ENCODE data around the gene CCDC50.
A peak's percentile ranks its signal among the peaks of the same experiment; 100 is the strongest.

CCDC50 gene, protein sequence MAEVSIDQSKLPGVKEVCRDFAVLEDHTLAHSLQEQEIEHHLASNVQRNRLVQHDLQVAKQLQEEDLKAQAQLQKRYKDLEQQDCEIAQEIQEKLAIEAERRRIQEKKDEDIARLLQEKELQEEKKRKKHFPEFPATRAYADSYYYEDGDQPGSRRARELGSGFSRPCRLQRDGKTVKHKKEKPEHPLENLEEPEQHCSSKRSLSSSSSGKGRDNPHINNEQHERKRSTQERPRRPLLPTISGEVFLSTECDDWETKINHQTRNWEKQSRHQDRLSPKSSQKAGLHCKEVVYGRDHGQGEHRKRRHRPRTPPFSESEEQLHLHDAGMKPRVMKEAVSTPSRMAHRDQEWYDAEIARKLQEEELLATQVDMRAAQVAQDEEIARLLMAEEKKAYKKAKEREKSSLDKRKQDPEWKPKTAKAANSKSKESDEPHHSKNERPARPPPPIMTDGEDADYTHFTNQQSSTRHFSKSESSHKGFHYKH

DNA sequence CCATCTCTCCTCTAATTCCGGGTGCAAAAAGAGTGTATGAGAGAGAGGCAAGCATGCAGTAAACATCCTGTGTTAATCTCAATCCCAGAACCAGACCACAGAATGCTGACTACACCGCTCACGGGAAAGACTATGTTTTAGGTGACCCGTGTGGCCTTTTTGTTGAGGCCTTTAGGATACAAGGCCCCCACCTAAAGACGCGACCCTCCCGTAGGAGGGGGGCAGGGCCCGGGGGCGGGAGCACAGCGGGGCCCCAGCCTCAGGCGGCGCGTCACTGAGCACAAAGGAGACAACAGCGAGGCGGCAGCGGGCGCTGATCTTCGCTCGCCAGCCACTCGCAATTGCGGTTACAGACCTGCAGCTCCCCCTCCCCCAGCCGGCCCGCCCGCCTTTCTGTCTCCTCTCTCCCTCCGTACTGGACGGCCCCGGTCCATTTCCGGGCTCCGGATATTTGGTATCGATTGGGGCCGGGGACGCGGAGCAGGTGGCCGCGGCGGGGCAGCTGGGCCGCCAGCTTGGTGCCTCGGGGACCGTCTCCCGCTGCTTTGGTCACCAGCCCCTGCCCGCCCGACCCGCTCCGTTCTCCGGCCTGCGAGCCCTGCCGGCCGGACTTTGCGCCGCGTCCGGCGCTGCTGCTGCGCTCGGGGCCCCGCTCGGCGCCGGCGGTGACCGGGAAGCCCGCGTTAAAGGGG, at the start of gene CCDC50:
Gene CCDC50, plus strand, starts transcription at position 433 of the 692 bp plus-strand sequence. CDS start 281 bp downstream, outside the sequence.
- peak; percentile 75 for DNase-seq

DNA sequence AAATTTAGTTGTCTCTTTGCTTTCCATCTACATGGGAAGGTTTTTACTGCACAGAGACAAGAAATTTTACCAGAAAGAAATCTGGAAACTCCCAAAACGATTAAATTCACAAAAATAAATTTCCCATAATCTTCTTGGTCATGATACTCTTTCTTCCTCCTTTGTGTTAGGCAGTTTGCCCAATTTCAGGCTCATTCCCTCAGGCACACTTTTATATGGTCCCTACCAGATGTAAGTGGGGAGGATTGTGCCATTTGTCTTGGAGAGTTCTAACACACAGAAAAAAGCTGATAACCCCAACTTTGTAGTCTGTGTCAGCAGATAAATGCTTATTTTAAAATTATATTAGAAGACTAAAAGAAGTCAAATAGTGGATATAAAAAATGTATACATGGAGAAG, 49.1 kb upstream of the CCDC50 start:
- no peak for DNase-seq

DNA sequence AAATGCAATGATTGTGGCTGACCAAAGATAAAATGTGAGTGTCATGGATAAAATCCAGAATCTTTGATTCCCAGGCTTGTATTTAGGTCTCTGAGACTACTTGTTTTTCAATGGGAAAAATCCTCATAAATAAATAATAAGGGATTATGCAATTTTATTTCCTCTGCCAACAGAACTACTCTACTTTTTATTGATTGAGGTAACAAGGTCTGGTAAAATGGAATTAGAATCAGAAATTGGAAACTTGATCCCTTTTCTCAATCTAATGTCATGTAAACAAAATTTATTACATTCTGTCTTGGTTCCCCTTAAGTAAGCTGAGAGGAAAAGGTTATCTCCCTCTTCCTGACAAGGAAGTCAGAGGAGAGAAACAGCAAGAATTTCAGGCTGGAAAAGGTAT, 48.3 kb upstream of the CCDC50 start:
- DNase-seq: no peak

DNA sequence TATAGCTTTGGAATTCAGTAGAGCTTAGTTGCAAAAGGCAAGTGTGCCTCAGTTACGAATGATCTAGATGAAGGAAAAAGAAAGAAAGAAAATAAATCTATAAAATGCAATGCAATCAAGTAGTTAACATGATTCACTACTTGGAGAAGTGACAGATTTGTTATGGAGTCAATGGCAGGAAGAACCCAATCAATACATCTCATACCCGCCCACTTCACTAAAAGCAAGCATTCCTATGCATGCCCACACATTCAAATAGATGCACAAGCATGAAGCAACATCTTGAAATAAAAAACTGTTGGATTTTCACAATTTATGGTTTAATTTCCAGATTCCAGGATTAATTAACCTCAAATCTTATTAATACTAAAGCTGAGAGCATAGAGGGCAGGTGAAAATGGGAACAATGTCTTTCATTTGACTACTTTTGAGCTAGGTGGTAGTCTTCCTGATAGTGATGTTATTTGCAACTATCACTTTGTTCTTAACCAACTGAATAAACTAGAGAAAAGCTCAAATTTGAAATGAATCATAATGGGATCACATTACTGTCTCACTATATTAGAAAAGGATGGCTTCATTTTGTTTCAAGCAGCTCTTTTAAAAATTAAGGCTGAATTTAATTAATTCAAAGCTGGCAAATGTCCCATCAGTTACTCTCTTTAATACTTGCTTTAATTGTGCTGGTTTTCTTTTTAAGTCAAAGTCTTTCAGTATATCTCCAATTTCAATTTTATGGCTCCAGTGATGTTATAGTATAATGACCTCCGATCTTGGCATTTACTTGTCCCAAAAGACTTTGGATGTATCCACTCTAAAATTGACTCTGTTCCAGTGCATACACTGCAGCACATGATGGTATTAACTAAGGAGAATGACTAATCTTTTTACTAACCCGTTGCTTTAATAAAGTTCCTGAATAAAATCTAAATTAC, 46.7 kb upstream of the CCDC50 start:
- no peak for DNase-seq

DNA sequence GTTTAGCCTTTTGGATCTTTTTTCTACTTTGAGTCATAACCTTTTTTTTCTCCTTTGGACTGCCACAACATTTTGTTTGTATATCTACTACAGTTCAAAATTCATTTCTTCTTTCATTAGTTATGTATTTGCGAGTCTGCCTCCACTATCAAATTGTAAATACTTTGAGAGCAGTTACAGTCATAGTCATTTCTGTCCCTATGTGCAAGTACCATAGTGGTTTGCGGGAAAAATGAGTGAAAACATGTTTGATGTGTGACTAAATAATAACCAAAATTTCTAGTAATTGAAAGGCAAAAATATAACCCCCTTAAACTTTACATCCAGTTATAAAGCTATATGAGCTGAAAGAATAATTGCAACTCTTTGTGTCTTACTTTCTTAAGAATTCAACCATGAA, 45.8 kb upstream of the CCDC50 start:
- DNase-seq: no peak

DNA sequence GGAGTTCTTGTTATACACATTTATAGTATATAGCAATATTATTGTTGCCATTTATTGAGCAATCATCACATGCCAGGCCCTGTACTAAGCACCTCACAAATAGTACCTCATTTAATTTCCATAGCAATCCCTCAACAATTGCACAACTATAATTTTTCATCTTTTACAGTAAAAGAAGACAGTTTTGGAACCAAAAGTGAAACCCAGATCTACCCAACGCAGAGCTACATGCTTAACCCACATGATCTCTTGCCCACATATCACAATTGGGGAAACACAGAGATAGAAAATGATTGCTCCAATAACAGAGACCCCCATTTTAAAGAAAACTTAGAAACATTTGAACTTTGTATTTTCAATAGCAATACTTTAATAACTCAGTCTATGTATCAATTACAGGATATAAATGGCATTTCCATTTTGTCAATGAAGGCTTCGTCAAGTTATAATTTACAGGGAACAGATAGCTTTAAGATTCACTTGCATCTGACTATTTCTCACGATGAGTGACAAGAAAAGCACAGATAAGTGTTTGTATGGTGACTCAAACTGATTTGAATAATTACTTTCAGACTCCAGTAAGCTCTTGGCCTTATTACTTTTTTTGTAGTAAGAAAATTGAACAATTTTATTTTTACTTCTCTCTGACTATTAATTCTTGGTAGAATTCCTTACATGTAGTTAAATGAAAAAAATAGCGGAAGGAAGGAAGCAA, 38.7 kb upstream of the CCDC50 start:
- no peak for DNase-seq

DNA sequence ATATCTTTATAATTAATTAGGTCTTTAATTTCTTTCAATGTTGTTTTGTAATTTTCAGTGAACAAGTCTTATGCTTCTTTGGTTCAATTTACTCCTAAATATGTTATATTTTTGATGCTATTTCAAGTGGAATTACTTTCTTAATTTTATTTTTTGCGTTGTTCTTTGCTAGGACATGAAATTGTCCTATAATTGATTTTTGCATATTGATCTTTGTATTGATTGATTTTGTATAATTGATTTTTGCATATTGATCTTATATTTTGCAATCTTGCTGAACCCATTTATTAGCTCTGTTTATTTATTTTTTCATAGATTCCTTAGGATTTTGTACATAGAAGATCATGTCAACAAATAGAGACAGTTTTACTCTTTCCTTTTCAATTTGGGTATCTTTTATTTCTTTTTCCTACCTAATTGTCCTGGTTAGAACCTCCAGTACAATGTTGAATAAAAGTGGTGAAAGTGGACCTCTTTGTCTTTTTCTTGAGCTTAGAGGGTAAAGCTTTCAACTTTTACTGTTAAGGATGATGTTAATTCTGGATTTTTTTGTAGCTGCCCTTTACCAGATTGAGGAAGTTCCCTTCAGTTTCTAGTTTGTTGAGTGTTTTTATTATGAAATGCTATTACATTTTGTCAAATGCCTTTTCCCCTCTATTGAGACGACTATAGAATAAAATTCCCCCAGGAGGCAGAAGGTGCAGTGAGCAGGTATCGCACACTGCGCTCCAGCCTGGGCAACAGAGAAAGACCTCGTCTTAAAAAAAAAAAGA, 36.8 kb upstream of the CCDC50 start:
- DNase-seq: no peak

DNA sequence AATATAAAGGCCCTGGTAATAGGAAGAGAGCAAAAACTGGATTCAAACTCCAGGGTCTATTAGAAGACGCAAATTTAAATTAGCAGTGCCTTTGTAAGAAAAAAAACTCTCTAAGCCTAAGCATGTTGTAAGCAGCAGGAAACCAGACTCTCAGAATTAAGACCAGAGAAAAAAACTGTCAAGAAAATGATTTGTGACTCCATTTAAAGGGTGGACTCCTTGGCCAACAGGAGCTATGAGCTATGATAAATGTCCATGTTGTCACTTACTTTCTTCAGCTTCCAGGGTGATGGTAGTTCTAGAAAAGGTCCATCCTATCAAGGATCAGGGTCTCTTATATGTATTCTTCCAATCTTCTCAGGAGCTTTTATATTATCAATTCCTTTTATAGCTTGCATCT, 34.9 kb upstream of the CCDC50 start:
- no peak for DNase-seq

DNA sequence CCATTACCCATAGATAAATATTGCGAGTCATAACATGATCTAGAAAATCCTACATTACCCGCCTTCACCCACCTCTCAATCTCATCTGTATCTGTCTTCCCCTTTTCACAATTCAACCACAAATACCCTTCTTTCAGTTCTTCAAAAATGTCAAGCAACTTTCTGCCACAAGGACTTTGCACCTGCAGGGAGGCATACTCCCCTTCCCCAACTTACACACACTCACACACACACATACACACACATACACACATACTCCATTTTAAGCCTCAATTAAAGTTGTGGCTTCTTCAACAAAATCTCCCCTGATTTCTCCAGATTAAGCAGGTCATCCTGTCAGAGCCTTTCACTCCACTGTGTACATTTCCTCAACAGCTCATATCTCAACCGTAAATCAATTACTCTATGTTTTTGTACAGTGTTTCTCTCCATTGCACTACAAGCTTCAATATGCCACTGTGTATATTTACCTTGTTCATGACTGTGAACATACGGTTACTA, 33.1 kb upstream of the CCDC50 start:
- no peak for DNase-seq

DNA sequence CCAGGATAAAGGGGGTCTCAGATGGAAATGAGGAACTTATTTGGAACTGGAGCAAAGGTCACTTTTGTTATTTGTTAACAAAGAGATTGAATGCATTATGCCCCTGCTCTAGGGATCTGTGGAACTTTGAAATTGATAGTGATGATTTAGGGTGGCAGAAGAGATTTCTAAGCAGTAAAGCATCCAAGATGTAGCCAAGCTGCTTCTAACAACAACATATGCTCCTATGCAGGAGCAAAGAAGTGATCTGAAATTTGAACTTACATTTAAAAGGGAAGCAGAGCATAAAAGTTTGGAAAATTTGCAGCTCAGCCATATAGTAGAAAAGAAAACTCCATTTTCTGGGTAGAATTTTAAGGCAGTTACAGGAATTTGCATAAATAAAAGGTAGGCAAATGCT, 30.3 kb upstream of the CCDC50 start:
- no peak for DNase-seq

DNA sequence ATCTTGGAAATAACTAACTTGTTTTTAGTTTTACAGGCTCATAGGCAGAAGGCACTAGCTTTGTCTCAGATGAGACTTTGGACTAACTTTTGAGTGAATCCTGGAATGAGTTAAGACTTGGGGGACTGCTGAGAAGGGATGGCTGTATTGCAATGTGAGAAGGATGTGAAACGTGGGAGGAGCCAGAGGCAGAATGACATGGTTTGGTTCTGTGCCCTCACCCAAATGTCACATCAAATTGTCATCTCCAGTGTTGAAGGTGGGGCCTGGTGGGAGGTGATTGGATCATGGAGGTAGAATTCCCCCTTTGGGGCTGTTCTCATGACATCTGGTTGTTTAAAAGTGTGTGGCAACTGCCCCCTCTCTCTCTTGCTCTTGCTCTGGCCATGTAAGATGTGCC, 28.8 kb upstream of the CCDC50 start:
- DNase-seq: no peak

DNA sequence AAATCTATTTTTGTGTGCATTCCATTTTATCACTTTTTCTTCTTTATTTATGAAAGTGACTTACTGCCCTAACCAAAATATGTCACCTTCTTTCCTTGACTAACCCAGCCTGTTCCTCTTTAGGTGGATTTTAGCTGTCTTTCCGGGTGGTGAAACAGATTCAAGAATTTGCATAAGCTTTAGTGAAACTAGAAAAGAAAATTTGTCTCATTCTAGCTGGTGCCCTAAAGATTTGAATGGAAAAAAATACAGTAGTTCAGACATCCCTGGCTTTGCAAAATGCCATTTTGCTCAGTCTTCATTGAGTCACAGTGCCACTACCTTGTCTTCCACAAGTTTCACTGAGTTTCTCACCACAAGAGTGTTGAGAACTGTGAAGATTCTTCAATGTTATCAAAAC, 28.2 kb upstream of the CCDC50 start:
- DNase-seq: no peak

DNA sequence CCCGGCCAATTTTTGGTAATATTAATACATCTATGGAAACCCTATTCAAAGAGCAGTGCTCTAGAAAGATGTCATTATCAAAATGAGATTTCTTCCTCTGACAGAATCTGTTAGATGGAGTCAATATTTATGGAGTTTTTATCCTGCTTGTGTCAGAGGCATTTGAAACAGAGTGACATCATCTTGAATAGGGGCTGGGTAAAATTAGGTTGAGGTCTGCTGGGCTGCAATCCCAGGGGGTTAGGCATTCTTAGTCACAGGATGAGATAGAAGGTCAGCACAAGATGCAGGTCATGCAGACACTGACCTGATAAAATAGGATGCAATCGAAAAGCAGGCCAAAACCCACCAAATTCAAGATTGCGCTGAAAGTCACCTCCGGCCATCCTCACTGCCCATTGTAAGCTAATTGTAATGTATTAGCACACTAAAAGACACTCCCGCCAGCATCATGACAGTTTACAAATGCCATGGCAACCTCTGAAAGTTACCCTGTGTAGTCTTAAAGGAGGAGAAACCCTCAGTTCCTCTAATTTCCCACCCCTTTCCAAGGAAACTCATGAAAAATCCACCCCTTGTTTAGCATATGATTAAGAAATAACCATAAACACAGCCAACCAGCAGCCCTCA, 27.3 kb upstream of the CCDC50 start:
- no peak for DNase-seq

DNA sequence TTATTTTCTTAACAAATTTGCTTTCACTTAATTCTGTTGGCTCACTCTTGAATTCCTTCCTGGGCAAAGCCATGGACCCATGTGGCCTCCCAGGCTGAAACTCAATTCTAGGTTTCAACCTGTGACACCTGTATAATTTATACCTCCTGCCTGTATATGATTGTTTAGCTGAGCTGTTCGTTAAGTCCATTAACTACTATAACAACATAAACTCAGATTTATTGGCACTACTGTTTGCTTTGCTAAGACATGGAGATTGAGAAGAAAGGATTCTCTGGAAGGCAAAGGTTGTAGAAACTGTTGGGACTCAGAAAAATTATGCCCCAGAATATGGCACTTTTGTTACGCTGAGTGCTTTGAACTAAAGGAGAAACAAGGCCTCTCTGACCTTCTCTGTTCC, 26.7 kb upstream of the CCDC50 start:
- no peak for DNase-seq

DNA sequence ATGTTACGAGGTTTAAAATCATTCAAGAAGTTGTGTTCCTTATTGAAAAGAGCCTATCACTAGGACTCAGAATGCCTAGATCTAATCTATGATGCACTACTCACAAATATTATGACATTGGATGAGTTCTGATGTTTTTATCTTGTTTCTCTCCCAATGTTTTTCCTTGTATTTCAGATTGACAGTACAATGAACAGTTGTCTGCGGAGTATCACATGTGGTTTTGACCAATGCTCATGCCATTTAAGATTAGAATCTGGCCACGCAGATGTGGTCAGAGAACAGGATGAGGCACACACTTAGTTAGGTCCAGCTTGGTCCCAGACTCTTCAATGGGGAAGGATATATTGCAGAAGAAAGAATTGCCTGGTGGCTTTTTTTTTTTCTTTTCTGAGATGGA, 25.6 kb upstream of the CCDC50 start:
- no peak for DNase-seq

DNA sequence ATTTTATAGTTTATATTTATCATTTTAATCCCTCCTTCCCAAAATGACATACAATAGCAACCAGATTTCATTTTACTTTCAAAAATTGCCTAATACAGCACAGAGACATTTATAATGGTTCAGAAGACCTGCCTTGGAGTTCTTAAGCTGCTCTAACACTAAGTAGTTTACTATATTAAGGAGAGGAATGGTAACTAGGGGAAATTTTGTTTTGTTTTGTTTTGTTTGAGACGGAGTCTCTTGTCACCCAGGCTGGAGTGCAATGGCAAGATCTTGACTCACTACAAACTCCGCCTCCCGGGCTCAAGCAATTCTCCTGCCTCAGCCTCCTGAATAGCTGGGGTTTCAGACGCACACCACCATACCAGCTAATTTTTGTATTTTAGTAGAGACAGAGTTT, 22.8 kb upstream of the CCDC50 start:
- DNase-seq: no peak

DNA sequence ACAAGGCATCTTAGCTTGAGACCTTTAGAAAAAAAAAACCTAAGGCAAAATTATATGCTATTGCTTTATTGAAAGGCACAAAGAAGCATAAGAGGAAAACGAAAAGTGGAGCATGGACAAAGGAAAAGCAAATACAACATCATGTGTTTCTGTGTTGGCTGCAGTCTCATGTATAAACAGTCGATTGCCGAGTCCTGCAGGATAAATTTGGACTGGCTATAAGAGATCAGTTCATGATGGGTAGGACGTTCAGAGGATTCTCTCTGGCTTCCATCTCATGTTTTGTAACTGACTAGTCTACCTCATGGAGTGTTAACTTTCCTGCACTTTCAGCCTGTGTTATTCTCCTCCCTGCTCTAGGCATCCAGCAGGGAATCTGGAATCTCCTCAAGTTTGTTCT, 21.9 kb upstream of the CCDC50 start:
- no peak for DNase-seq

DNA sequence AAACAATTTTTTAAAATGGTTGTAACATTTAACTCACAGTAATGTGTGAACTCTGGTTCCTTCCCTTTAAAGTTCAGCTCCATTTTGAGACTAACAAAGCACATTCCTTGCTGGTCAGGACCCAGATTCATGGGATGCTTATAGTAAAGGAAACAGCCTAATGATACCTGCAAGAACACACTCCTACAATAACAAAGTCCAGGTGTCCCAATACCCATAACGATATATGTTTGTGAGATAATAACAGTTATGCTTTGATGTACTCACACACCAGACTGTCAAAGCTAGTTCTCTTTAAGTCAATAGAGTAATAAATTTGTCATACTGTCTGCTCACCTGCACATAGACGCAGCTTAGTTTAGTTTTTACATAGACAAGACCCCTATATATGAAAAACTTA, 15.9 kb upstream of the CCDC50 start:
- no peak for DNase-seq

DNA sequence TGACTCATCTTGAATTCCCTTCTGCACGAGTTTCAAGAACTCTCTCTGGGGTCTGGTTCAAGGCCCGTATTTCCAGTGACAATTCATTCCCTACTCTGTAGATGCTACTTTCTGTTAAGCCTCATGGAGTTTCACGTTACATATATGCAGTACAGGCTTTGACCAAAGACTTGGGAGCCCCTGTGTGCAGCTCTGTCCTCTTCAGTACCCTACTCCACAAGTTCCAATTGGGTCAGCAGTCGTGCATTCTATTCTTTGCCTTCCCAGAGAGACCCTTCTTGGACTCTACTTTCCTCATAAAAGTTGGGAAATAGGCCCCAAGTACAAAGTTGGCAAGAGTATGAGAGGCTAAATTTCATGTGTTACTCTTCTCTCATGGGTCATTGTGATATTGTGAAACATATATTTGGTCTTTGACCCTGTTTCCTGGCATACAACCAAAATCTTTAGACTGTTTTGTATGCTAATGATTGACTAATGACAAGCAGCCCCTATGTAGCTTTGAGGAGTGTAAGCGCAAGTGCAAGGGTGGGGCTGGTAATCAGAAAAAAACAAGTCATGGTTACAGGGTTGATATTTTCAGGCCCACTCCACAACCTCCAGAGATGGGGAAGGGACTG, 15.0 kb upstream of the CCDC50 start:
- DNase-seq: no peak

DNA sequence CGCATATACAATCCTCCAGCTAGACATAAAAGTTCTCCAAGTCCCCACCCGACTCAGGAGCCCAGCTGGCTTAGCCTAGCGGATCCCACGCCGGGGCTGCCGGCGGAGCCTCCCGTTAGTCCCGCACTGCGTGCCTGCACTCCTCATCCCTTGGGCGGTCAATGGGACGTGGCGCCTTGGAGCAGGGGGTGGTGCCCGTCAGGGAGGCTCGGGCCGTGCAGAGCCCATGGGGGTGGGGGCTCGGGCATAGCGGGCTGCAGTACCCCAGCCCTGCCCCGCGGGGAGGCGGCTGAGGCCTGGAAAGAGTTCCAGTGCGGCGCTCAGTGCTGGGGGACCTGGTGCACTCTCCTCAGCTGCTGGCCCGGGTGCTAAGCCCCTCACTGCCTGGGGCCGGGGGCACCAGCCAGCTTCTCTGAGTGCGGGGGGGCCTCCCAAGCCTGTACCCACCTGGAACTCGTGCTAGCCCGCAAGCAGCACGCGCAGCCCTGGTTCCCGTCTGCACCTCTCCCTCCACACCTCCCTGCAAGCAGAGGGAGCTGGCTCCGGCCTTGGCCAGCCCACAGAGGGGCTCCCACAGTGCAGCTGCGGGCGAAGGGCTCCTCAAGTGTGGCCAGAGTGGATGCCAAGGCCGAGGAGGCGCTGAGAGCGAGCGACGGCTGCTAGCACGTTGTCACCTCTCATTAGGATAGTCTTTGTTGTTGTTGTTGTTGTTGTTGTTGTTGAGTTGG, 12.2 kb upstream of the CCDC50 start:
- DNase-seq: no peak

All from kidney glomerular epithelial cell (primary cell).